ENCODE measurements around the gene TMEM80.

The TMEM80 gene

DNA sequence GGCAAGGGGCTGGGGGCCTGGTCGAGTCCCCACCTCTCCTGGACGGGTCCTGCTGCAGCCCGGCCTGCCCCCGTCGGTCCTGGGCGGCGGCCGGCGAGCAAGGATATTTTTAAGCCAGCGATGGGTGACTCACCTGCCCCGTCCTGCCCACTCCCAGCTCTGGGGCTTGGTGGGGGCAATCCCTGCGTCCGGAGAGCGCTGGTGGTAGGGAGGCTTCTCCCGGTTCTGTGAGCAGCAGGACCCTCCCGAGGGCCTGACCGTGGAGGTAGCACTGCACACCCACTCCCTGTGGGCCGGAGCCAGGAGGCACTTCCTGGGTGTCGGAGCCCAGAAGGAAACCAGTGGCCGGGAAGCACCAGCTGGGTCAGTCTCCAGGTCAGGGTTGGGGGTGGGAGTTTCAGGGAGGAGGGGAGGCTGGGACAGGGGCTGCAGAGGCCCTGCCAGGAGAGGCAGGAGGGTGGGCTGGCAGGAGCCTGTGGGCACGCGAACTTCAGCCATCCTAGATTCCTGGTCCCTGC, 10.9 kb downstream of the TMEM80 start:
- H3K4me3 ChIP-seq (ENCODE audit: low read length, poor library complexity, severe bottlenecking), result no peak overlapping the region
- H3K27me3 ChIP-seq (ENCODE audit: insufficient read depth, low read length, poor library complexity, severe bottlenecking), result no peaks in the 10 kb centered on the region
- no peak overlapping the region for H3K9ac ChIP-seq (ENCODE audit: low read depth, low read length, poor library complexity, severe bottlenecking)
- no peaks in the 10 kb centered on the region for H4K20me1 ChIP-seq (ENCODE audit: insufficient read depth, low read length, poor library complexity, severe bottlenecking)
- H3K4me1 ChIP-seq (ENCODE audit: insufficient read depth, low read length, poor library complexity, severe bottlenecking), result peaks cover 32% of the 10 kb centered on the region
- no peaks in the 10 kb centered on the region for H3K9me2 ChIP-seq (replicated peaks; ENCODE audit: low read depth, low read length)
- TF ChIP-seq, protein P1, sequence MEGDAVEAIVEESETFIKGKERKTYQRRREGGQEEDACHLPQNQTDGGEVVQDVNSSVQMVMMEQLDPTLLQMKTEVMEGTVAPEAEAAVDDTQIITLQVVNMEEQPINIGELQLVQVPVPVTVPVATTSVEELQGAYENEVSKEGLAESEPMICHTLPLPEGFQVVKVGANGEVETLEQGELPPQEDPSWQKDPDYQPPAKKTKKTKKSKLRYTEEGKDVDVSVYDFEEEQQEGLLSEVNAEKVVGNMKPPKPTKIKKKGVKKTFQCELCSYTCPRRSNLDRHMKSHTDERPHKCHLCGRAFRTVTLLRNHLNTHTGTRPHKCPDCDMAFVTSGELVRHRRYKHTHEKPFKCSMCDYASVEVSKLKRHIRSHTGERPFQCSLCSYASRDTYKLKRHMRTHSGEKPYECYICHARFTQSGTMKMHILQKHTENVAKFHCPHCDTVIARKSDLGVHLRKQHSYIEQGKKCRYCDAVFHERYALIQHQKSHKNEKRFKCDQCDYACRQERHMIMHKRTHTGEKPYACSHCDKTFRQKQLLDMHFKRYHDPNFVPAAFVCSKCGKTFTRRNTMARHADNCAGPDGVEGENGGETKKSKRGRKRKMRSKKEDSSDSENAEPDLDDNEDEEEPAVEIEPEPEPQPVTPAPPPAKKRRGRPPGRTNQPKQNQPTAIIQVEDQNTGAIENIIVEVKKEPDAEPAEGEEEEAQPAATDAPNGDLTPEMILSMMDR (conservative IDR thresholded peaks at IDR 0.05; ENCODE audit: low read length), result no peak
- no peak for TF ChIP-seq EZH2phosphoT487 (IDR thresholded peaks at IDR 0.05; ENCODE audit: borderline replicate concordance)
- no peaks in the 10 kb centered on the region for H3F3A ChIP-seq (ENCODE audit: low read depth)
- H3K4me2 ChIP-seq (ENCODE audit: low read depth, low read length, poor library complexity, severe bottlenecking), result no peak overlapping the region
- no peaks in the 10 kb centered on the region for H3K9me3 ChIP-seq (ENCODE audit: insufficient read depth, low read depth, low read length)
- H3K79me2 ChIP-seq (ENCODE audit: insufficient read depth, low read length), result no peaks in the 10 kb centered on the region
- no peaks in the 10 kb centered on the region for H3K36me3 ChIP-seq (ENCODE audit: insufficient read depth, low read length)
- no peak overlapping the region for H2AFZ ChIP-seq (ENCODE audit: low read length)

DNA sequence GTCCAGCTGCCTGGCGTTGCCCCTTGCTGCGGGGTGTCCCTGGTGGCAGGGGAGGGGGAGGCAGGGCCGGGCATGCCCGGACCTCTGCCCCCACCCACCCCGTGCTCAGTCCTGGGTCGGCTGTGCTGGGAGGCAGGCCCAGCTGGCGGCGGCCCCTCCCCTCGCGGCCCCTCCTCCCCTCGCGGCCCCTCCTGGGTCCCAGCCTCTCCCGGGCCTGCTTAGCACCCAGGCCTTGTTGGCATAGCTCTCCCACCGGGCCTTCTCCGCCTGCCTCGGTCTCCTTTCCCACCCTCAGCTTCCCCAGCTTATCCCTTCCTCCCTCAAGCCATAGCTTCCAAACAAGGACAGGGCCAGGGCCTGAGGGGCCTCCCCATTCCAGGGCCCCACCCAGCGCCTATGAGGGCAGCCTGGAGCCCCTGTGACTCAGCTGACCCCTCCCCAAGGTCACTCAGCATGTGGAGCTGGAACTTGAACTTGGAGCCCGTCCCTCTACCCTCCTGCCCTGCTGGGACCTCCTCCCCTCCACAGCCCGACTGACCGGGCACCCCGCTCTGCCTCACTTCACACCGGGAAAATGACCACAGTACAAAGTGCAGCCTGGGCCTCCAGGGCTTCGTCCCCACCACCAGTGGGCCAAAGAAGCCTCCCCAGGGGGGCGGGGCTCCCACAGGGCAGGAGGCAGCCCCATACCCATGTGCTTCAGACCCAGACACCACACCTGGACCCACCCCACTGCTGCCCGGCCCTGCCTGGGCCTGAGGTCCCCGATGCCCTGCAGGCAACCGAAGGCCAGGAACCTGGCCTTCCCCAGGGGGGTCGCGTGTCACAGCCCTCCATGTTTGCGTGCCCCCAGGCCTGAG, 11.6 kb downstream of the TMEM80 start:
- H3K9me2 ChIP-seq (replicated peaks; ENCODE audit: low read depth, low read length), result no peaks in the 10 kb centered on the region
- no peaks in the 10 kb centered on the region for H3K27me3 ChIP-seq (ENCODE audit: insufficient read depth, low read length, poor library complexity, severe bottlenecking)
- no peaks in the 10 kb centered on the region for H3K79me2 ChIP-seq (ENCODE audit: insufficient read depth, low read length)
- no peaks in the 10 kb centered on the region for H3K9me3 ChIP-seq (ENCODE audit: insufficient read depth, low read depth, low read length)
- no peak overlapping the region for H3K4me2 ChIP-seq (ENCODE audit: low read depth, low read length, poor library complexity, severe bottlenecking)
- H3K4me3 ChIP-seq (ENCODE audit: low read length, poor library complexity, severe bottlenecking), result no peak overlapping the region
- H3K36me3 ChIP-seq (ENCODE audit: insufficient read depth, low read length), result no peaks in the 10 kb centered on the region
- no peak overlapping the region for H2AFZ ChIP-seq (ENCODE audit: low read length)
- H3K4me1 ChIP-seq (ENCODE audit: insufficient read depth, low read length, poor library complexity, severe bottlenecking), result peaks cover 31% of the 10 kb centered on the region
- no peaks in the 10 kb centered on the region for H4K20me1 ChIP-seq (ENCODE audit: insufficient read depth, low read length, poor library complexity, severe bottlenecking)
- TF ChIP-seq, protein P1 (conservative IDR thresholded peaks at IDR 0.05; ENCODE audit: low read length), result no peak
- TF ChIP-seq EZH2phosphoT487 (IDR thresholded peaks at IDR 0.05; ENCODE audit: borderline replicate concordance), result no peak
- H3F3A ChIP-seq (ENCODE audit: low read depth), result no peaks in the 10 kb centered on the region
- no peak overlapping the region for H3K9ac ChIP-seq (ENCODE audit: low read depth, low read length, poor library complexity, severe bottlenecking)

DNA sequence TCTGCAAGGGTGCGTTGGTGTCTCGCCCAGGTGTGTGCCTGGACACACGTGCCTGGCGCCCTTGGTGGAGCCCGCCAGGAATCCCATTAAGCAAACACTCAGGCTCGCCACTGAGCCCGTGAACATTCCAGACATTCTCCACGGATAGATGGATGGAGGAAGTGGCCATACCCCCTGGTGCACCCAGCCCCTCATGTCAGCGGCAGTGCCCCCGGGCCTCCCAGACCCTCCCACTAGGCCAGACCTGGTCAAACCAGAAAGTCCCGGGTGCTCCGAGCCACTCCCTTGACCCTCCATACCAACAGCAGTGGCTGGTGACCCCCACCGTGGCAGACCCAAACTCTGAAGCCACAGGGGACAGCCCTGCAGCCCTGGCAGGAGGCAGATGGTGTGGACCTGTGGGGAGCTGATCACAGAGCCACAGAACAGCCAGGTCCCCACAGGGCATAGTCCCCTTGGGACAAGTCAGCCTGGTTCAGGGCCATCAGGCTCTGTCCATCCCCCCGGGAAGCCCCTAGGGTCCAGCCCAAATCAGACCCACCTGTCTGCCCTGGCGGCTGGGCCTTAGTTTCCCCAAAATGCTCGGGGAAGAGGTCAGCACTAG, 12.3 kb downstream of the TMEM80 start:
- H3K4me2 ChIP-seq (ENCODE audit: low read depth, low read length, poor library complexity, severe bottlenecking), result no peak overlapping the region
- no peaks in the 10 kb centered on the region for H3K79me2 ChIP-seq (ENCODE audit: insufficient read depth, low read length)
- H3K4me1 ChIP-seq (ENCODE audit: insufficient read depth, low read length, poor library complexity, severe bottlenecking), result peaks cover 24% of the 10 kb centered on the region
- H4K20me1 ChIP-seq (ENCODE audit: insufficient read depth, low read length, poor library complexity, severe bottlenecking), result no peaks in the 10 kb centered on the region
- H3K36me3 ChIP-seq (ENCODE audit: insufficient read depth, low read length), result no peaks in the 10 kb centered on the region
- H3K9me2 ChIP-seq (replicated peaks; ENCODE audit: low read depth, low read length), result no peaks in the 10 kb centered on the region
- H3F3A ChIP-seq (ENCODE audit: low read depth), result no peaks in the 10 kb centered on the region
- H2AFZ ChIP-seq (ENCODE audit: low read length), result no peak overlapping the region
- no peak overlapping the region for H3K4me3 ChIP-seq (ENCODE audit: low read length, poor library complexity, severe bottlenecking)
- H3K27me3 ChIP-seq (ENCODE audit: insufficient read depth, low read length, poor library complexity, severe bottlenecking), result no peaks in the 10 kb centered on the region
- H3K9me3 ChIP-seq (ENCODE audit: insufficient read depth, low read depth, low read length), result no peaks in the 10 kb centered on the region
- no peak overlapping the region for H3K9ac ChIP-seq (ENCODE audit: low read depth, low read length, poor library complexity, severe bottlenecking)
- TF ChIP-seq EZH2phosphoT487 (IDR thresholded peaks at IDR 0.05; ENCODE audit: borderline replicate concordance), result no peak
- TF ChIP-seq, protein P1 (conservative IDR thresholded peaks at IDR 0.05; ENCODE audit: low read length), result no peak
